Ramos (cell line): ENCODE measurements around the gene CYTL1.
"Not testable (repeated sequence)": the region's sequence is repeated elsewhere in the genome, so short reads cannot be mapped to it uniquely, and the experiment has no call there.

Experiments used
- in situ Hi-C: fragments of 300-500 bp; cut with MboI; formaldehyde crosslinking; loops from one replicate; pipeline ENCODE4 v1.14.3; 2022; ENCODE audit warnings: low sequenced_read_pairs; ENCODE audit not compliant: unreplicated experiment

Gene CYTL1

GRCh38 chr4:5019274-5019673 lies at the start of gene CYTL1:
Gene CYTL1, minus strand, starts transcription at chr4:5019458. Its CDS starts 13 bp downstream, at chr4:5019445.
- in situ Hi-C loops, result no loop called here

GRCh38 chr4:5067908-5068307 lies 48.6 kb upstream of the CYTL1 start:
- in situ Hi-C loops, result no loop called here

GRCh38 chr4:5066968-5067367 lies 47.7 kb upstream of the CYTL1 start:
- in situ Hi-C loops, result not testable (repeated sequence)

GRCh38 chr4:5066101-5066500 lies 46.8 kb upstream of the CYTL1 start:
- in situ Hi-C loops, result no loop called here

- in situ Hi-C loops, result no loop called here
These were observed 36.2 kb upstream of the CYTL1 start for GRCh38 chr4:5055411-5055810.

- in situ Hi-C loops, result no loop called here
These were observed 35.3 kb upstream of the CYTL1 start for GRCh38 chr4:5054532-5054931.

- in situ Hi-C loops, result no loop called here
These were observed 33.6 kb upstream of the CYTL1 start for GRCh38 chr4:5052726-5053425.

- in situ Hi-C loops, result no loop called here
These were observed 33.0 kb upstream of the CYTL1 start for GRCh38 chr4:5052204-5052702.

GRCh38 chr4:5051278-5052203 lies 32.3 kb upstream of the CYTL1 start, which contains the start of gene STK32B:
Gene STK32B, plus strand, starts transcription at chr4:5051480.
- in situ Hi-C loops, result no loop called here

GRCh38 chr4:5050520-5051277 lies 31.4 kb upstream of the CYTL1 start:
- in situ Hi-C loops, result no loop called here

GRCh38 chr4:5048721-5049120 lies 29.5 kb upstream of the CYTL1 start:
- in situ Hi-C loops, result no loop called here

- in situ Hi-C loops, result no loop called here
These were observed 25.8 kb upstream of the CYTL1 start for GRCh38 chr4:5045097-5045496.

GRCh38 chr4:5044341-5044740 lies 25.1 kb upstream of the CYTL1 start:
- in situ Hi-C loops, result no loop called here

GRCh38 chr4:5043579-5043978 lies 24.3 kb upstream of the CYTL1 start:
- in situ Hi-C loops, result no loop called here

GRCh38 chr4:5041699-5042098 lies 22.4 kb upstream of the CYTL1 start:
- in situ Hi-C loops, result no loop called here

GRCh38 chr4:5040856-5041620 lies 21.8 kb upstream of the CYTL1 start:
- in situ Hi-C loops, result no loop called here

GRCh38 chr4:5039800-5040199 lies 20.5 kb upstream of the CYTL1 start:
- in situ Hi-C loops, result no loop called here

GRCh38 chr4:5037553-5038551 lies 18.6 kb upstream of the CYTL1 start:
- in situ Hi-C loops, result no loop called here

- in situ Hi-C loops, result no loop called here
These were observed 17.0 kb upstream of the CYTL1 start for GRCh38 chr4:5036239-5036638.
